Fibroblast of skin of left quadriceps (primary cell): Measurements from ENCODE around the gene GID8.
"Not testable (repeated sequence)": the region's sequence is repeated elsewhere in the genome, so short reads cannot be mapped to it uniquely, and the experiment has no call there.

Source experiments
- DNase-seq, 2 experiments: peaks; one replicate each; pipeline ENCODE4 v3.0.0-alpha.2; 2013; ENCODE audit warnings: low read depth in 2 of 2

Gene GID8

DNA sequence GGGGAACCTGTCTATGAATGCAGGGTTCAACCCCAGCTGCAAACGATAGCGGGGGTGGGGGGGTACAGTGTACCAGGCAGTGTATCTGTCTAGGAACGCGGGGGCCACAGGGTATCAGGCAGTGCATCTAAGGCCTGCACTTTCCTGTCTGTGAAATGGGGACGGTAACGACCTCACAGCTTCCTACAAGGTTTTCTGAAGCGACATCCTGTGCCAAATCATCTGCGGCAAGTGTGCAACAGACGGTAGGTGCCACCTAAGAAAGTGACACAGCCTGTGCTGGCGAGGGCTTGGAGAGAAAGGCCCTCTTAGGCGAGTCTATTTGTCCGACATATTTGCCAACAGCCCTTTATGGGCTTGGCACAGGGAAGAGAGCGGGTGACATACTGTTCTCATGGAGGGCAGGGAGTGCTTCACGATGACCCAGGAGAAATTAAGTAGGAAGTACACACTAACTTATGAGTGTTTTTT lies 15.5 kb upstream of the GID8 start:
- DNase-seq: no peak

DNA sequence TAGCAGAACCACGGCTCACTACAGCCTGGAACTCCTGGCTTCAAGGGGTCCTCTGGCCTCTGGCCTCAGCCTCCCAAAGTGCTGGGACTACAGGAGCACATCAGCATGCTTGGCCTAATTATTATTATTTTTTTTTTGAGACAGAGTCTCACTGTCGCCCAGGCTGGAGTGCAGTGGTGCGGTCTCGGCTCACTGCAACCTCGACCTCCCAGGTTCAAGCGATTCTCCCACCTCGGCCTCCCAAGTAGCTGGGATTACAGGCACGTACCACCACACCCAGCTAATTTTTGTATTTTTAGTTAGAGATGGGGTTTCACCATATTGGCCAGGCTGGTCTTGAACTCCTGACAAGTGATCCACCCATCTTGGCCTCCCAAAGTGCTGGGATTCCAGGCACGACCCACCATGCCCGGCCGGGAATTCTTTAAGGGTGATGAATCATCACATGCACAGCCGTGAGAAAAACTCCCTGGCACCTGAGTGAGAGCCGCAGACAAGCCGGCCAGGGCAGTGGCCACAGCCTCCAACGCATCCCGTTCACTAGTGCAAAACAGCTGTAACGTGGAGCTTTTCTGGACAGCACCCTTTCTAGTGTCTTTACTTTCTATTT lies 14.8 kb upstream of the GID8 start:
- not testable (repeated sequence) for DNase-seq

- DNase-seq: no peak
Measured at GRCh38 chr20:62923669-62924441, 14.1 kb upstream of the GID8 start.

GRCh38 chr20:62924442-62925075 lies 13.4 kb upstream of the GID8 start:
- no peak for DNase-seq

GRCh38 chr20:62925076-62925419 lies 12.9 kb upstream of the GID8 start:
- no peak for DNase-seq

- DNase-seq: no peak
Measured at GRCh38 chr20:62925420-62926228, 12.3 kb upstream of the GID8 start.

DNA sequence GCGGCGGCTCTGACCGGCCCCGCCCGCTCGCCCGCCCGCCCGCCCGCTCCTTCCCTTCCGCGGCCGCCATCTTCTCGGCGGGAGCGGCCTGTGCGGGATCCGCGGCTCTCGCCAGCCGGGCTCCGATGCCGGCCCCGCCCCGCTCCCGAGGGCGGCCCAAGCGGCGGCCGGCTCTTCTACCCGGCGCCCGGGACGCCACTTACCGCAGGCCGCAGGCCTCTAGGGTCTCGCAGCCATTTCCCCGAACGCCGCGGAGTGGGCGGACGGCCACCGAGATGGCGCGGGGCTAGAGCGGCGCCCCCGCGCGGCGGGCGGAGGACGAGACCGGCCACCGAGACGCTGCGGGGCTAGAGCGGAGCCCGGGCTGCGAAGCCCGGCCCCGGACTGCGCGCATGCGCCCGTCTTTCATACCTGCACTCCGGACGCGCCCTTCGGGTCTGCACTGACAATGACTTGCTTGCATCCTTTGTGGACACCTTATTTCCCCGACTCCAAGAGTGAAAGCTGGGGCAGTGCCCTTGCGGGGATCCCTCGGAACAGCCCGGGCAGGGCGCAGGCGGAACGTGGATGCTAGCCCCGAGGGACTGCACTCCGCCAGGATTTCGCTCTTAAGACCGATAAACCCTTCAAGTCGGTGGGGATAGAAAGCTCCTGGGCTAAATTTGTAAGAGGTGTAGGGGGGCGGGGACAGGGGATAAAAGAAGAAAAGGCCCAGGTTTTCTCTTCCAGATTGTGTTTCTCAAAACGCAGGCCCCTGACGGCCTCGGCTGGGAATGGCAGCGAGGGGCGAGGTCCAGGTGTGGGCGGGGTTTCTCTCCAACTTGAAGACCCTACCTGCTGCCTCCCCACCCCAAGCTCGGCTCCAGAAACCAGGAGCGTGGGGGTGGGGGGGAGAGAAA lies 11.5 kb upstream of the GID8 start, which contains the start of gene DIDO1:
DIDO1 (minus strand) TSS at position 277 of the 899 bp plus-strand sequence.
- peak; percentile 51 to 56 for DNase-seq

GRCh38 chr20:62927128-62927705 lies 10.7 kb upstream of the GID8 start:
- no peak for DNase-seq

DNA sequence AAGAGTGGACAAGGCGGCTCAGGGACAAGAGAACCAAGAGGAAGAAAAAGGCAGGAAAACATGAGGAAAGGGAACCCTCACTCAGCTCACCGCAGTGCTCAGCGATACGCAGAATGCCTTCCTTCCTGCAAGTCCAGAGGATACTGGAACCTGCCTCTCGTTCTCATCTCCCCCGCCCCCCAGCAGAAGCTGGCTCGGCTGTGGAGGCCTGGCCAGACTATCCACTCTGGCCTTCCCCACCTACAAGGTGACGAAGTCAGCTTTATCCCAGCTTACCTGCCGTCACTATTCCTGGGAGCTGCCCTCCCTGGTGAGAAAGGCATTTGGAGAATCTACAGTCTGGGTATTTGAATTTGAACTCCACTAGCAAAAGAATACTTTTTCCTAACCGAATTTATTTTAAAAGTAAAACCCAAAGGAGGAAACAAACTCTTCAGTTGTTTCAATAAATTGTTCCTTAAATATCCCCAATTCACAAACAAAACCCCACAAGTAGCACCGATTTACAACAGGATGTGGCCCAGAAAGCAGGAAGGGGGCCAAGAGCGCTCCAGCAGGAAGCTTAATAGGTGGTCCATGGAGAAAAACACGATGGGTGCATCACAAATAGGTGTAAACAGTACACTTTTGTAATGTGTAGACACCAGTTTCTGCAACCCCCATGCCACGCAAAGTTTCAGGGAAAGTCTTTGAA lies 9.6 kb upstream of the GID8 start:
- DNase-seq: no peak

DNA sequence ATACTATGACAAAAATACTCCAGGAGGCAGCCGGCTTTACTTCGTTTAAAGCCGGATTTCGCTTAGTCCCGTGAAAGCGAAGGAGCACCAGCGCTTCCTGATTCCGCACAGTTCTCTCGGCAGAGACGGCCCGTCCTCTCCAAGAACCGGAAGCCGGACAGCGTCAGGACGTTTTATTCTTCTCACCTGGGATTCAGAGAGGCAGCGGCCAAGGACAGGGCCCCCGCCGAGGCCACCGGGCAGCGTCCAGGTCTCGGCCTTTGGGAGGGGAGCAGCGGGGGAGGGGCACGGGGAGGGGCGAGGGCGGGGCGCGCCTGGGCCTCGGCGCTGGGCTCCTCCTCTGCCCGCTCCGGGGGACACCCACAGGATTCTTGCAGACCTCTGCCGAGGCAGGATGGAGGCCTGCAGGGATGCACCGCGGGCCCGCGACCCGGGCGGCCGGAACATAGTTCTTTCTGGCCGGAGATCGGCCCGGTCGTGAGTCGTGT lies 8.9 kb upstream of the GID8 start:
- peak in 1 of 2 experiments; percentile 18 for DNase-seq

DNA sequence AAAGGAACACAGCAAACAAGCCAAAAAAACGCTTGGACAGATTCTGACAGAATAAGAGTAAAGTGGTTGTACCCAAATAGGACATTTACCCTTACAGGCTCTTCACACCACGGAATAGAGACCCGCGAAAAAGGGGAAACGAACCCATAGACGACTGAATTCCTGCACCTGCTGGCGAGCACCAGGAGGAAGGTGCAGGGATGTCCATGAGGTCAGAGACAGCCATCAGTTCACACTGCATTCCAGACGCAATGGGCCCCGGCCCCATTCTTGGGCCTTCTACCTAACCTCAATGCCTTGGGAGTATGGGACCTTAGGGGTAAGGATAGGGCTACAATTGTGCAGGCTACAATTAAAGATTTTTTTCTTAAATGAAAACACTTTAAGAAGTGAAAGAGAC lies 6.5 kb upstream of the GID8 start:
- no peak for DNase-seq

DNA sequence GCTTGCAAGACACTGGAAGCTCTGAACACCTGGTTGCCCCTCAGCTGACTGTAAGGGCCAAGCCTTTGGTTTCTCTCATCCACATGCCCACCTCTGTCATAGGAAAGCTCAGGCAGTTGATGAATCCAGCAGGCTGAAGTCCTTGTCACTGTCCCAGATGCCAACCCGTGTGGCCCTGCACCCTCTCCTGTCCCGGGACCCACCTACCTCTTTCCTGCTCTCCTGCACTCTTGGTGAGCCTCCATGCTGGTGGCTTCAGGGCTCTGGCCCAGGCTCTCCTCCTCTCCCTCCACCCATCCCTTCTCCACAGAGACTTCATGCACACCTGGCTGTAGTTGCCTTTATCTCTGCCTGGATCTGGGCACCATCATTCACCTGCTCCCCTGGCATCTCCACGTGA lies 4.0 kb upstream of the GID8 start:
- DNase-seq: no peak

DNA sequence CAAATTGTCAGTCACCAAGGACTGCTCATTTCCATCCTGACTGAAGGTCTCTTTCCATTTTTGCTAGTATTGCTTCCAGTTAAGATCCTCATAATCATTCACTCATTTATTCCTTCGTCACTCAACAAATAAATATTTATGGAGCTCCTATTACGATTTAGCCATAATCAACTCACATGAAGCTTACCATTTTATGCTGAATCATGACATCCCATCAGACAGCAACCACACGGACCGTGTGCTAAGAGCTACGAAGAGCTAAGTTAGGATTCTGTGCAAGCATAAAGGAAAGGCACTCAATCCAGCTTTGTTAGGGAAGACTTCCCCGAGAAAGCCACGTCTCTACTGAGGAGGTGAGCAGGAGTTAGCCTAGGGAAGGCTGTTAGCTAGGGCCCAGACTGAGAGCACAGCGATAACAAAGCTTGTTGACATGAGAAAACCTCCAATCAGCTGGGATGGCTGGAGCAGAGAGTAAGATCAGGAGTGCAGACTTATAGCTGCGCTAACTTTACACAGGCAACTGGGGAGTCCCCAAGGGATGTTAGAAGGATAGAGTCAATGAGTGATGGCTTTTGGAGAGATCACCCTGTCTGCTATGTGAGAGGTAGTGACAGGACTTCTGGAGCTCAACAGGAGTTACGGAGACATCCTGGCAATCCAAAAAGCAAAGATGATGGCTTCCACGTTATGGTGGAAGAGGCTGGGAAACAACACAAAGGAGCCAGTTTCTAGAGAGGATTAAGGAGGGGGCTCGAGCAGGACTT lies 2.6 kb upstream of the GID8 start:
- no peak for DNase-seq

DNA sequence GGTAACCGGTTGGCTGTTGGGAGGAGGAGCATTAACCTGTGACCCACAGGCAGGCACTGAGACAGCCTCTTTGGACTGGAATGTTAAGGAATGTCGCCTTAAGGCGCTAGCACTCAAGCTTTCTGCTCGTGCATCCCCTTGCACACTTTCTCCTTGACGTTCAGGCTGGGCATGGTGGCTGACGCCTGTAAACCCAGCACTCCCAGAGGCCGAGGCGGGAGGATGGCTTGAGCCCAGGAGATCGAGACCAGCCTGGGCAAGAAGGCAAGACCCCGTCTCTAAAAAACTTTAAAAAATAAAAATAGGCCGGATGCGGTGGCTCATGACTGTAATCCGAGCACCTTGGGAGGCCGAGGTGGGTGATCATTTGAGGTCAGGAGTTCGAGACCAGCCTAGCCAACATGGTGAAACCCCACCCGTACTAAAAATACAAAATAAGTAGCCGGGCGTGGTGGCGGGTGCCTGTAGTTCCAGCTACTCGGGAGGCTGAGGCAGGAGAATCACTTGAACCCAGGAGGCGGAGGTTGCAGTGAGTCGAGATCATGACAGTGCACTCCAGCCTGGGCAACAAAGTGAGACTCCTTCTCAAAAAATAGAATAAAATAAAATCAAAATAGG lies 1.9 kb upstream of the GID8 start:
- DNase-seq: no peak

DNA sequence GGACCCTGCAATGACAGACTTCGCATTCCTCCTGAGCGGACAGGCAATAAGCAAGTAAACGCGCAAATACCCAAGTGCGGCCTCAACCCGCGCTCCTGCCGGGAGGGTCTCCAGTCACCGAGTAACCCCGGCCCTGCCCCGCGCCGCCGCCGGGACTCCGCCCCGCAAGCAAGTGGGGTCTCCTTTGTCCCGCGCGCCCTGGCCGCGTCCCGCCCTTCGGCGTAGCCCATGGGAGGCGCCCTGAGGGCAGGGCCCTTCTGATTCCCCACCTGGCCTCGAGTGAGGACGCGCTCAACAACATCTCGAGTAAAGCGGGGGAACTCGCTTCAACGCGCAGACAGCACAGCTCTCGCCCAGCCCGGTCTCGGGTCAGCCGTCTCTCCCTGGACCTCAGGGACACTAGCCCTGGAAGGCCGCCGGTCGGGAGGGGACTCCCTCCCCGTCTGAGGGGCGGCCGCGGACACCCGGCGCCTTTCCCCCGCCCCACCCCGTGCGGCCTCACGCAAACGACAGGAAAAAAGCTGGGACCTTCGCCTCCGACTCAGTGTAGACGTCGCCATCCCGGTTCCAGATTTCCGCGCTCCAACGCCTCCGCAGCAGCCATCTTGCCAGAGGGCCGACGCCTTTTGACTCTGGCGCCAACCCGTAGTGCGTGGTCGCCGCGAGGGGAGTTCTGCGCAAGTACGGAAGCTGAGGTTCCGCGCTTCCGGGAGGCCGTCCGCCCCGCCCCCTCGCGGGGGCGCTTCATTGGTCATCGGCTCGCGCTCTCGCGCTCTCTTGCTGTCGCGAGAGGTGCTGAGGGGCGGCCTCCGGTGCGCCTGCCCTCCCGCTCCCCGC lies 461 bp upstream of the GID8 start:
- peak; percentile 87 to 89 for DNase-seq

DNA sequence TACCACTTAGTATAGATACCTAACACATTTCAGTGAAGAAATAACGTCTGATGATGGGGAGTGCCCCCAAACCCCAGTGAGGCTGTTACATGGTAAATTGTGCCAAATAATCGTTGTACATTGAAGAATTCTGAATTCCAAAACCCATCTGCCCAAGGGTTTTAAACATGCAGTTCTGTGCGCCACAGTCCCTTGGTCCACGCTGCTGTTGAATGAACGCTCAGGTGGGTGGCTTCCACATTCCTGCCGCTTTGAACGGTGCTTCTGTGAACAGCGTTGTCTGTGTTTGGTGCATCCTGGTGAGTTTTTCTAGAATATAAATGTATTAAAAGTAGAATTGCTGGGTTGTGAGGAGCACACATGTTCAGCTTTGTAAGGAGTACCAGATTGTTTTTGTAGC lies 2.9 kb downstream of the GID8 start:
- no peak for DNase-seq

DNA sequence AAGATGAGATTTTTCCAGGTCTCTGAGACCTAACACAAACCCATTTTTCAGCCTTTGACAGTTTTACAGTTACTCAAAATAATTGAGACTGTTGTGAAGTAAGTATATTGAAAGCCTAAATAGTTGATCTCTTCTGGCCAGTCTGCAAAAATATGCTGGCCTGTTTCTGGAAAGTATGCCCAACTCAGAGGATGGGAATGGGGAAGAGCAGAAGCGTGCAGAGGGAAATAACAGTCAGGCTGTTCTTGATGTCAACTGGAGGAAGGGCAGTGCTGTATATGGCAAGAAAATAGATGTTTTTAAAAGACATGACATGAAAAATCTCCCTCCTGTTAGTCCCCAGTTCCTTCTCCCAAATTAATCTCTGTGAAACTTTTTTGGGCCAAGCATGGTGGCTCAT lies 3.8 kb downstream of the GID8 start:
- DNase-seq: no peak

DNA sequence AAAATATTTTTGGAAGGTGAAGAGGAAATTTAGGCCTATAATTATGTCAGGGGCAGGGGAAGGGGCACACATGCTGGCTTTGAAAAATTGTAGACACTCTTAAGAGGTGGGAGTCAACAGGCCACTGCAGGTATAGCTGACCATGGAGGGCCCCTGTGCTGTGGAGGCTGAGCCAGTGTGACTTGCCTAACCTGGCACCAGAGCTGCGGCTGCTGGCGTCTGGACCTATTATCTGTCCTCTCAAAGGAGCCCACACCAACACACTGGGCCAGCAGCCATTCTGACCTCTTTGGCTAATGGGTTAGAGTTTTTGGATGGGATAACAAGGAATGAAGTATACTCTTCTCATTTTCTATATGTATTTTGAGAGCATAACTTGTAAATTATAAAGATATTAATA lies 4.5 kb downstream of the GID8 start:
- no peak for DNase-seq
